ENCODE results near the gene ECT2L.
"Not testable (repeated sequence)": the region's sequence is repeated elsewhere in the genome, so short reads cannot be mapped to it uniquely, and the experiment has no call there.

The ECT2L gene

GRCh38 chr6:138864343-138864890, 68.5 kb downstream of the ECT2L start:
- DNase-seq: no peak

- no peak for DNase-seq
Measured at GRCh38 chr6:138865480-138866109, 69.7 kb downstream of the ECT2L start.

GRCh38 chr6:138868181-138868580, 72.3 kb downstream of the ECT2L start:
- DNase-seq: no peak

- no peak for DNase-seq
Measured at GRCh38 chr6:138869398-138869797, 73.5 kb downstream of the ECT2L start.

- no peak for DNase-seq
Measured at GRCh38 chr6:138873191-138873590, 77.3 kb downstream of the ECT2L start.

GRCh38 chr6:138882369-138883017, 86.6 kb downstream of the ECT2L start:
- DNase-seq: no peak

- DNase-seq: no peak
Measured at GRCh38 chr6:138885156-138885819, 89.4 kb downstream of the ECT2L start.

GRCh38 chr6:138891255-138891986, 95.5 kb downstream of the ECT2L start:
- no peak for DNase-seq

GRCh38 chr6:138896104-138896756, 100.3 kb downstream of the ECT2L start:
- DNase-seq: no peak

GRCh38 chr6:138897031-138897430, 101.1 kb downstream of the ECT2L start:
- DNase-seq: no peak

GRCh38 chr6:138907167-138907566, 111.3 kb downstream of the ECT2L start:
- no peak for DNase-seq

GRCh38 chr6:138909511-138909910, 113.6 kb downstream of the ECT2L start:
- DNase-seq: no peak

- no peak for DNase-seq
Measured at GRCh38 chr6:138909975-138910374, 114.1 kb downstream of the ECT2L start.

GRCh38 chr6:138912308-138912707, 116.4 kb downstream of the ECT2L start:
- DNase-seq: no peak

- no peak for DNase-seq
Measured at GRCh38 chr6:138914701-138915100, 118.8 kb downstream of the ECT2L start.

GRCh38 chr6:138920906-138921305, 125.0 kb downstream of the ECT2L start:
- DNase-seq: no peak

GRCh38 chr6:138923561-138923960, 127.7 kb downstream of the ECT2L start:
- no peak for DNase-seq

- no peak for DNase-seq
Measured at GRCh38 chr6:138925806-138926205, 129.9 kb downstream of the ECT2L start.

GRCh38 chr6:138926579-138926978, 130.7 kb downstream of the ECT2L start:
- no peak for DNase-seq

- no peak for DNase-seq
Measured at GRCh38 chr6:138931660-138932059, 135.8 kb downstream of the ECT2L start.

GRCh38 chr6:138936873-138937272, 141.0 kb downstream of the ECT2L start:
- DNase-seq: not testable (repeated sequence)

GRCh38 chr6:138943089-138943625, 147.3 kb downstream of the ECT2L start:
- no peak for DNase-seq
